ENCODE data around the gene TMEM86A. TPM values are rescaled to one million over a fixed set of nuclear protein-coding genes. Genes with fewer than 3 reads are reported as not detected.

The TMEM86A gene
- total and polyA plus RNA-seq, 2 donors (not counting 1 experiment from before 2014, with no cell fraction given) = 0.16 to 0.83 TPM

GRCh38 chr11:18733202-18733601, 34.6 kb downstream of the TMEM86A start:
- H3K4me3 ChIP-seq (replicated peaks in 1 of 4; ENCODE audit: control extremely low read depth in 1 of 4, insufficient read depth in 1 of 4, low read depth in 3 of 4, low read length in 4 of 4) = no peak overlapping the region
- H3K9ac ChIP-seq (ENCODE audit: insufficient read depth, low read length) = no peak overlapping the region
- H3K4me2 ChIP-seq (ENCODE audit: extremely low read depth, insufficient read depth, low read length) = no peak overlapping the region
- no peaks in the 10 kb centered on the region for H3K79me2 ChIP-seq (ENCODE audit: control insufficient read depth, insufficient read depth, low read length)
- DNase-seq (ENCODE audit: low read depth in 2 of 2) = no peak
- no peak overlapping the region for H2AFZ ChIP-seq (ENCODE audit: low read length)
- no peaks in the 10 kb centered on the region for H3K4me1 ChIP-seq (ENCODE audit: control insufficient read depth, extremely low read depth, insufficient read depth, low read length)
- TF ChIP-seq EZH2 (IDR thresholded peaks at IDR 0.05; ENCODE audit: low read length, missing control alignments) = no peak
- H3K9me3 ChIP-seq (ENCODE audit: control insufficient read depth, insufficient read depth, low read depth, low read length) = no peaks in the 10 kb centered on the region
- no peak overlapping the region for H3K27ac ChIP-seq (ENCODE audit: insufficient read depth, low read length)
- no peaks in the 10 kb centered on the region for H4K20me1 ChIP-seq (ENCODE audit: control insufficient read depth, extremely low read depth, insufficient read depth, low read length)
- no peaks in the 10 kb centered on the region for H3K36me3 ChIP-seq (ENCODE audit: control insufficient read depth, insufficient read depth, low read length)
- H3K27me3 ChIP-seq (ENCODE audit: control insufficient read depth, insufficient read depth, low read length) = no peaks in the 10 kb centered on the region

- H3K4me3 ChIP-seq (replicated peaks in 1 of 4; ENCODE audit: control extremely low read depth in 1 of 4, insufficient read depth in 1 of 4, low read depth in 3 of 4, low read length in 4 of 4) = no peak overlapping the region
- H3K79me2 ChIP-seq (ENCODE audit: control insufficient read depth, insufficient read depth, low read length) = no peaks in the 10 kb centered on the region
- no peaks in the 10 kb centered on the region for H3K27me3 ChIP-seq (ENCODE audit: control insufficient read depth, insufficient read depth, low read length)
- TF ChIP-seq EZH2 (IDR thresholded peaks at IDR 0.05; ENCODE audit: low read length, missing control alignments) = no peak
- TF ChIP-seq, protein P1, sequence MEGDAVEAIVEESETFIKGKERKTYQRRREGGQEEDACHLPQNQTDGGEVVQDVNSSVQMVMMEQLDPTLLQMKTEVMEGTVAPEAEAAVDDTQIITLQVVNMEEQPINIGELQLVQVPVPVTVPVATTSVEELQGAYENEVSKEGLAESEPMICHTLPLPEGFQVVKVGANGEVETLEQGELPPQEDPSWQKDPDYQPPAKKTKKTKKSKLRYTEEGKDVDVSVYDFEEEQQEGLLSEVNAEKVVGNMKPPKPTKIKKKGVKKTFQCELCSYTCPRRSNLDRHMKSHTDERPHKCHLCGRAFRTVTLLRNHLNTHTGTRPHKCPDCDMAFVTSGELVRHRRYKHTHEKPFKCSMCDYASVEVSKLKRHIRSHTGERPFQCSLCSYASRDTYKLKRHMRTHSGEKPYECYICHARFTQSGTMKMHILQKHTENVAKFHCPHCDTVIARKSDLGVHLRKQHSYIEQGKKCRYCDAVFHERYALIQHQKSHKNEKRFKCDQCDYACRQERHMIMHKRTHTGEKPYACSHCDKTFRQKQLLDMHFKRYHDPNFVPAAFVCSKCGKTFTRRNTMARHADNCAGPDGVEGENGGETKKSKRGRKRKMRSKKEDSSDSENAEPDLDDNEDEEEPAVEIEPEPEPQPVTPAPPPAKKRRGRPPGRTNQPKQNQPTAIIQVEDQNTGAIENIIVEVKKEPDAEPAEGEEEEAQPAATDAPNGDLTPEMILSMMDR (conservative IDR thresholded peaks at IDR 0.05 in 1 of 2, IDR thresholded peaks at IDR 0.05 in 1 of 2; ENCODE audit: low read depth in 1 of 2, low read length in 2 of 2) = no peak
- no peak overlapping the region for H3K4me2 ChIP-seq (ENCODE audit: extremely low read depth, insufficient read depth, low read length)
- no peak overlapping the region for H3K27ac ChIP-seq (ENCODE audit: insufficient read depth, low read length)
- H3K9me3 ChIP-seq (ENCODE audit: control insufficient read depth, insufficient read depth, low read depth, low read length) = no peaks in the 10 kb centered on the region
- H3K4me1 ChIP-seq (ENCODE audit: control insufficient read depth, extremely low read depth, insufficient read depth, low read length) = no peaks in the 10 kb centered on the region
- H3K9ac ChIP-seq (ENCODE audit: insufficient read depth, low read length) = no peak overlapping the region
- no peak for DNase-seq (ENCODE audit: low read depth in 2 of 2)
- H3K36me3 ChIP-seq (ENCODE audit: control insufficient read depth, insufficient read depth, low read length) = no peaks in the 10 kb centered on the region
- no peaks in the 10 kb centered on the region for H4K20me1 ChIP-seq (ENCODE audit: control insufficient read depth, extremely low read depth, insufficient read depth, low read length)
- no peak overlapping the region for H2AFZ ChIP-seq (ENCODE audit: low read length)
These were observed 38.1 kb downstream of the TMEM86A start for GRCh38 chr11:18736590-18737148.

- Histone ChIP-seq H3K4me2 (ENCODE audit: extremely low read depth, insufficient read depth, low read length) (no peak overlapping the region), H3K36me3 (ENCODE audit: control insufficient read depth, insufficient read depth, low read length) (no peaks in the 10 kb centered on the region), H3K27ac (ENCODE audit: insufficient read depth, low read length) (no peak overlapping the region), H4K20me1 (ENCODE audit: control insufficient read depth, extremely low read depth, insufficient read depth, low read length) (no peaks in the 10 kb centered on the region), H3K4me1 (ENCODE audit: control insufficient read depth, extremely low read depth, insufficient read depth, low read length) (no peaks in the 10 kb centered on the region), H3K79me2 (ENCODE audit: control insufficient read depth, insufficient read depth, low read length) (no peaks in the 10 kb centered on the region), H3K4me3 (replicated peaks in 1 of 4; ENCODE audit: control extremely low read depth in 1 of 4, insufficient read depth in 1 of 4, low read depth in 3 of 4, low read length in 4 of 4) (no peak overlapping the region), H2AFZ (ENCODE audit: low read length) (no peak overlapping the region), H3K27me3 (ENCODE audit: control insufficient read depth, insufficient read depth, low read length) (no peaks in the 10 kb centered on the region), H3K9me3 (ENCODE audit: control insufficient read depth, insufficient read depth, low read depth, low read length) (no peaks in the 10 kb centered on the region), H3K9ac (ENCODE audit: insufficient read depth, low read length) (no peak overlapping the region)
- TF ChIP-seq, protein P1 (conservative IDR thresholded peaks at IDR 0.05 in 1 of 2, IDR thresholded peaks at IDR 0.05 in 1 of 2; ENCODE audit: low read depth in 1 of 2, low read length in 2 of 2) = no peak
- TF ChIP-seq EZH2 (IDR thresholded peaks at IDR 0.05; ENCODE audit: low read length, missing control alignments) = no peak
- no peak for DNase-seq (ENCODE audit: low read depth in 2 of 2)
These were observed 39.1 kb downstream of the TMEM86A start for GRCh38 chr11:18737642-18738041.

All from fibroblast of lung (primary cell).